ENCODE data around the gene RYR2. TPM values are rescaled to one million over a fixed set of nuclear protein-coding genes. Genes with fewer than 3 reads are reported as not detected.
A peak's percentile ranks its signal among the peaks of the same experiment; 100 is the strongest.

Gene RYR2
- total and polyA plus RNA-seq, 8 donors, result 0.25 to 33.5 (median 2.5) TPM

- Histone ChIP-seq H3K4me1 (no peaks in the 10 kb centered on the region), H3K36me3 (no peaks in the 10 kb centered on the region), H3K4me3 (no peak overlapping the region), H3K9me3 (no peaks in the 10 kb centered on the region), H3K27ac (no peak overlapping the region), H3K27me3 (no peaks in the 10 kb centered on the region)
- TF ChIP-seq POLR2AphosphoS5 (IDR thresholded peaks at IDR 0.05), result peak in 1 of 3 donors; percentile 18
- TF ChIP-seq EP300 (IDR thresholded peaks at IDR 0.05), result no peak
- WGBS, 5 donors, result 63 to 71% (median 64%) methylated on average over 11 to 12 of the region's 12 CpGs
- intact Hi-C loops (cut with DNase I; ENCODE audit: low total_unique reads), result no loop called here
- DNase-seq, result peak in 1 of 2 donors; percentile 30
Observed at GRCh38 chr1:236997882-236998281, 44.1 kb upstream of the RYR2 start.

GRCh38 chr1:236998546-236998945 lies 43.4 kb upstream of the RYR2 start:
- no peaks in the 10 kb centered on the region for H3K27me3 ChIP-seq
- WGBS, 5 donors, result 47 to 82% (median 76%) methylated on average over 3 of the region's 3 CpGs
- no peaks in the 10 kb centered on the region for H3K36me3 ChIP-seq
- H3K27ac ChIP-seq, result no peak overlapping the region
- H3K4me1 ChIP-seq, result no peaks in the 10 kb centered on the region
- H3K9me3 ChIP-seq, result no peaks in the 10 kb centered on the region
- intact Hi-C loops (cut with DNase I; ENCODE audit: low total_unique reads), result no loop called here
- TF ChIP-seq POLR2A (IDR thresholded peaks at IDR 0.05) (no peak), CTCF (IDR thresholded peaks at IDR 0.05) (no peak), EP300 (IDR thresholded peaks at IDR 0.05) (no peak), POLR2AphosphoS5 (IDR thresholded peaks at IDR 0.05) (no peak)
- no peak for DNase-seq
- H3K4me3 ChIP-seq, result no peak overlapping the region

GRCh38 chr1:237000191-237000590 lies 41.8 kb upstream of the RYR2 start:
- intact Hi-C loops (cut with DNase I; ENCODE audit: low total_unique reads), result no loop called here
- Histone ChIP-seq H3K27me3 (no peaks in the 10 kb centered on the region), H3K4me3 (no peak overlapping the region), H3K4me1 (no peaks in the 10 kb centered on the region), H3K36me3 (no peaks in the 10 kb centered on the region), H3K27ac (no peak overlapping the region), H3K9me3 (no peaks in the 10 kb centered on the region)
- 87 to 94% (median 89%) methylated on average over 4 of the region's 4 CpGs for WGBS, 5 donors
- TF ChIP-seq POLR2AphosphoS5 (IDR thresholded peaks at IDR 0.05) (no peak), EP300 (IDR thresholded peaks at IDR 0.05) (no peak), CTCF (IDR thresholded peaks at IDR 0.05) (no peak), POLR2A (IDR thresholded peaks at IDR 0.05) (no peak)
- DNase-seq, result no peak

- H3K9me3 ChIP-seq, result no peaks in the 10 kb centered on the region
- no peaks in the 10 kb centered on the region for H3K36me3 ChIP-seq
- TF ChIP-seq POLR2AphosphoS5 (IDR thresholded peaks at IDR 0.05) (no peak), EP300 (IDR thresholded peaks at IDR 0.05) (no peak), CTCF (IDR thresholded peaks at IDR 0.05) (no peak), POLR2A (IDR thresholded peaks at IDR 0.05) (no peak)
- H3K4me3 ChIP-seq, result no peak overlapping the region
- intact Hi-C loops (cut with DNase I; ENCODE audit: low total_unique reads), result no loop called here
- H3K27ac ChIP-seq, result no peak overlapping the region
- DNase-seq, result no peak
- no peaks in the 10 kb centered on the region for H3K4me1 ChIP-seq
- WGBS, 5 donors, result 73 to 81% (median 77%) methylated on average over 8 of the region's 8 CpGs
- H3K27me3 ChIP-seq, result no peaks in the 10 kb centered on the region
Observed at GRCh38 chr1:237003516-237003915, 38.5 kb upstream of the RYR2 start.

- H3K9me3 ChIP-seq, result no peaks in the 10 kb centered on the region
- no peak within 1 kb of the TSS for H3K4me3 ChIP-seq
- no peak for DNase-seq
- no peaks in the 10 kb centered on the region for H3K27me3 ChIP-seq
- 91 to 94% (median 91%) methylated on average over 18 of the region's 18 CpGs for WGBS, 5 donors
- no peaks in the 10 kb centered on the region for H3K36me3 ChIP-seq
- intact Hi-C loops (cut with DNase I; ENCODE audit: low total_unique reads), result no loop called here
- no peak within 1 kb of the TSS for H3K27ac ChIP-seq
- H3K4me1 ChIP-seq, result no peaks in the 10 kb centered on the region
- no peak for TF ChIP-seq EP300 (IDR thresholded peaks at IDR 0.05)
- TF ChIP-seq POLR2A (IDR thresholded peaks at IDR 0.05), result no peak
- no peak for TF ChIP-seq POLR2AphosphoS5 (IDR thresholded peaks at IDR 0.05)
- no peak for TF ChIP-seq CTCF (IDR thresholded peaks at IDR 0.05)
Observed at GRCh38 chr1:237004116-237004515, 37.9 kb upstream of the RYR2 start, which contains the start of gene MT1HL1. TSS of gene MT1HL1 (minus strand) at chr1:237004441. CDS start at chr1:237004372, 69 bp downstream.
